OCI-LY1 (cell line): ENCODE data around the gene SKAP2.

Experiments
- H2AFZ ChIP-seq: fragments of 200-600 bp; sonication (generic), shearing (Covaris generic); 2 replicates; pipeline ENCODE4 v1.6.0; 2014; ENCODE audit warnings: antibody characterized with exemption, mild to moderate bottlenecking, low read length
- H3F3A ChIP-seq: fragments of 200-600 bp; sonication (generic), shearing (Covaris generic); 2 replicates; pipeline ENCODE4 v1.6.0; 2014; ENCODE audit warnings: mild to moderate bottlenecking, antibody characterized with exemption, low read length, moderate library complexity; ENCODE audit not compliant: insufficient read depth
- H3K27ac ChIP-seq: fragments of 200-600 bp; sonication (generic); 2 replicates; pipeline ENCODE4 v1.5.1; 2014; ENCODE audit warnings: low read length, mixed run types, mild to moderate bottlenecking, low read depth; ENCODE audit not compliant: poor library complexity, severe bottlenecking
- H3K27me3 ChIP-seq: fragments of 200-600 bp; sonication (generic); 2 replicates; pipeline ENCODE4 v1.6.0; 2014; ENCODE audit warnings: antibody characterized with exemption, mild to moderate bottlenecking, low read length, moderate library complexity; ENCODE audit not compliant: insufficient read depth
- H3K36me3 ChIP-seq: fragments of 200-600 bp; sonication (generic); 2 replicates; pipeline ENCODE4 v1.6.1; 2014; ENCODE audit warnings: mild to moderate bottlenecking, antibody characterized with exemption, low read length, moderate library complexity, mixed read lengths; ENCODE audit not compliant: insufficient read depth
- H3K4me1 ChIP-seq: fragments of 200-600 bp; sonication (generic); 2 replicates; pipeline ENCODE4 v1.5.1; 2014; ENCODE audit warnings: mild to moderate bottlenecking, low read length, moderate library complexity; ENCODE audit not compliant: insufficient read depth, severe bottlenecking
- H3K4me2 ChIP-seq: fragments of 200-600 bp; sonication (generic), shearing (Covaris generic); 2 replicates; pipeline ENCODE4 v1.6.1; 2014; ENCODE audit warnings: low read length
- H3K4me3 ChIP-seq: fragments of 200-600 bp; sonication (generic); 2 replicates; pipeline ENCODE4 v1.5.1; 2014; ENCODE audit warnings: low read length, low read depth, mild to moderate bottlenecking, mixed read lengths; ENCODE audit not compliant: poor library complexity, severe bottlenecking
- H3K79me2 ChIP-seq: fragments of 200-600 bp; shearing (Covaris generic); 2 replicates; pipeline ENCODE4 v1.6.1; 2016; ENCODE audit warnings: mixed run types, low read length, mixed read lengths; ENCODE audit not compliant: insufficient read depth
- H3K9ac ChIP-seq: fragments of 200-600 bp; sonication (generic), shearing (Covaris generic); 2 replicates; pipeline ENCODE4 v1.6.1; 2014; ENCODE audit warnings: mild to moderate bottlenecking, low read length, mixed read lengths
- H3K9me2 ChIP-seq: fragments of 200-600 bp; sonication (generic), shearing (Covaris generic); 2 replicates; pipeline ENCODE4 v1.6.1; 2014; ENCODE audit warnings: low read depth, mild to moderate bottlenecking, low read length, mixed read lengths
- H3K9me3 ChIP-seq: fragments of 200-600 bp; shearing (Covaris generic); 2 replicates; pipeline ENCODE4 v1.6.1; 2014; ENCODE audit warnings: low read length, mixed read lengths
- H4K20me1 ChIP-seq: fragments of 200-600 bp; sonication (generic), shearing (Covaris generic); 2 replicates; pipeline ENCODE4 v1.6.0; 2016; ENCODE audit warnings: mild to moderate bottlenecking, low read length; ENCODE audit not compliant: insufficient read depth
- EZH2 ChIP-seq: fragments of 200-600 bp; sonication (generic), shearing (Covaris generic); IDR thresholded peaks from 2 replicates; pipeline ENCODE4 v1.8.0; 2017; ENCODE audit warnings: borderline replicate concordance, mixed run types, mild to moderate bottlenecking, antibody characterized with exemption, low read length, moderate library complexity, mixed read lengths
- TF ChIP-seq, protein P1 (sequence below): fragments of 200-600 bp; sonication (generic), shearing (Covaris generic); IDR thresholded peaks from 2 replicates; pipeline ENCODE4 v1.5.1; 2017; ENCODE audit warnings: mild to moderate bottlenecking, antibody characterized with exemption, low read length, moderate library complexity, mixed read lengths

SKAP2 gene

DNA sequence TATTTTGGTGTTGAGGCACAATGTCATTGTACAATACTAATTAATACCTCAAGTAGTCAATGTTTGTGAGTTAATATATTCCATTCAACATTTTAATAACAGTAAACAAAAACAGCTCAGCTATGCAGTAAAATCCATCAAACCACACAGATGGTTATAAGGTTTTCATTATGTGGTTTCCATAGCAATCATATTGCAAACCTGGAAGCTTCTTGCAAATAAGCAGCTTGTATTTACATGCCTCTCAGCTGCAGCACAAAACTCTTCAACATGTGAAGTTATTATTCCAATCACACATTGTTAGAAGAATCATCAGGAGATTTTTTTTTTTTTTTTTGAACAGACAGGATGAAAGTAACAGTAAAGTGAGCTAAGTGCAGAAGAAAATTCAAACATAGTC is 170.2 kb downstream of the SKAP2 start:
- no peak overlapping the region for H3K4me2 ChIP-seq
- no peaks in the 10 kb centered on the region for H4K20me1 ChIP-seq
- no peaks in the 10 kb centered on the region for H3K9me3 ChIP-seq
- H3K79me2 ChIP-seq: no peaks in the 10 kb centered on the region
- H3K4me3 ChIP-seq: no peak overlapping the region
- H3K9ac ChIP-seq: no peak overlapping the region
- H3K9me2 ChIP-seq: no peaks in the 10 kb centered on the region
- no peak overlapping the region for H3K27ac ChIP-seq
- peaks cover under 1% of the 10 kb centered on the region for H3K4me1 ChIP-seq
- no peaks in the 10 kb centered on the region for H3K36me3 ChIP-seq
- TF ChIP-seq EZH2: no peak
- TF ChIP-seq, protein P1, sequence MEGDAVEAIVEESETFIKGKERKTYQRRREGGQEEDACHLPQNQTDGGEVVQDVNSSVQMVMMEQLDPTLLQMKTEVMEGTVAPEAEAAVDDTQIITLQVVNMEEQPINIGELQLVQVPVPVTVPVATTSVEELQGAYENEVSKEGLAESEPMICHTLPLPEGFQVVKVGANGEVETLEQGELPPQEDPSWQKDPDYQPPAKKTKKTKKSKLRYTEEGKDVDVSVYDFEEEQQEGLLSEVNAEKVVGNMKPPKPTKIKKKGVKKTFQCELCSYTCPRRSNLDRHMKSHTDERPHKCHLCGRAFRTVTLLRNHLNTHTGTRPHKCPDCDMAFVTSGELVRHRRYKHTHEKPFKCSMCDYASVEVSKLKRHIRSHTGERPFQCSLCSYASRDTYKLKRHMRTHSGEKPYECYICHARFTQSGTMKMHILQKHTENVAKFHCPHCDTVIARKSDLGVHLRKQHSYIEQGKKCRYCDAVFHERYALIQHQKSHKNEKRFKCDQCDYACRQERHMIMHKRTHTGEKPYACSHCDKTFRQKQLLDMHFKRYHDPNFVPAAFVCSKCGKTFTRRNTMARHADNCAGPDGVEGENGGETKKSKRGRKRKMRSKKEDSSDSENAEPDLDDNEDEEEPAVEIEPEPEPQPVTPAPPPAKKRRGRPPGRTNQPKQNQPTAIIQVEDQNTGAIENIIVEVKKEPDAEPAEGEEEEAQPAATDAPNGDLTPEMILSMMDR: no peak
- no peaks in the 10 kb centered on the region for H3F3A ChIP-seq
- no peaks in the 10 kb centered on the region for H3K27me3 ChIP-seq
- H2AFZ ChIP-seq: no peak overlapping the region

DNA sequence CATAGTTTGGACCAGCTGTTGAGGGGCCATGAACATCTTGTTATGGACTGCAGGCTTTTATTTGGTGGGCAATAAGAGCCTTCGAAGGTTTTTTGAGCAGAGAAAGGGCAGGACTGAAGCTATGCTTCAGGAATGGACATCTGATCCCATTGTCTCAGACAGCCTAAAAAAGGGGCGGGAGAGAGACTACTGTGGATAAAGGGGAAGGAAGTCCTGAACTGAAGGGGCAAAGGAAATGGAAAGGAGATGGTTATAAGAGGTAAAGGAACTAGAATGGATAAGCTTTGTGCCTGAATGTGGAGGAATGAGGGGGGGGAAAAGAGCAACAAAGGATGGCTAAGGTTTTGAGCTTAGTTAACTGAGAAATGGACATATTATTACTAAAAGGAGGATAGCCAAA is 172.5 kb downstream of the SKAP2 start:
- no peak overlapping the region for H3K4me3 ChIP-seq
- no peaks in the 10 kb centered on the region for H4K20me1 ChIP-seq
- H3K27me3 ChIP-seq: no peaks in the 10 kb centered on the region
- no peaks in the 10 kb centered on the region for H3K79me2 ChIP-seq
- no peaks in the 10 kb centered on the region for H3K9me2 ChIP-seq
- TF ChIP-seq, protein P1: no peak
- no peak for TF ChIP-seq EZH2
- H3K4me2 ChIP-seq: no peak overlapping the region
- no peaks in the 10 kb centered on the region for H3K9me3 ChIP-seq
- H3K4me1 ChIP-seq: peaks cover 12% of the 10 kb centered on the region
- no peaks in the 10 kb centered on the region for H3K36me3 ChIP-seq
- H2AFZ ChIP-seq: no peak overlapping the region
- H3K27ac ChIP-seq: no peak overlapping the region
- H3K9ac ChIP-seq: no peak overlapping the region
- H3F3A ChIP-seq: no peaks in the 10 kb centered on the region

DNA sequence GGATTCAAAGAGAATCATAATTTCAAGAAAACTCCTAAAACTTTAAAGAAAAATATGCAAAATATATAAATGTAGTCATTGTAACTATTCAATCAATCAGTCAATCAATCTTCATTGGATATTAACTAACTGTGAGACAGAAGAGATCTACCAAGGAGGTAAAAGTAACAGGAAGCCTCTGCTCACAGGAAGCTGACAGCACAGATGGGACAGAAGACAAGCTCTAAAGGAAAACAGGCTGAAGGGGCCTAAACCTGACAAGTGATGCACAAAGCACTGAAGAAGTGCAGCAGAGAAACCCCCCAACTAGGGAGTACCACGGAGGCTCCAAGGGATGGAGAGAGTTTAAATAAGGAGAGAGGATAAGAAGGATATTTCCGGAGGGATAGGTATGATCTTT is 173.0 kb downstream of the SKAP2 start:
- no peak overlapping the region for H2AFZ ChIP-seq
- no peak for TF ChIP-seq EZH2
- H3K4me2 ChIP-seq: no peak overlapping the region
- no peaks in the 10 kb centered on the region for H4K20me1 ChIP-seq
- H3K27ac ChIP-seq: no peak overlapping the region
- H3F3A ChIP-seq: no peaks in the 10 kb centered on the region
- peaks cover 17% of the 10 kb centered on the region for H3K4me1 ChIP-seq
- H3K9me3 ChIP-seq: no peaks in the 10 kb centered on the region
- H3K4me3 ChIP-seq: no peak overlapping the region
- H3K79me2 ChIP-seq: no peaks in the 10 kb centered on the region
- no peaks in the 10 kb centered on the region for H3K27me3 ChIP-seq
- H3K36me3 ChIP-seq: no peaks in the 10 kb centered on the region
- H3K9me2 ChIP-seq: no peaks in the 10 kb centered on the region
- no peak overlapping the region for H3K9ac ChIP-seq

DNA sequence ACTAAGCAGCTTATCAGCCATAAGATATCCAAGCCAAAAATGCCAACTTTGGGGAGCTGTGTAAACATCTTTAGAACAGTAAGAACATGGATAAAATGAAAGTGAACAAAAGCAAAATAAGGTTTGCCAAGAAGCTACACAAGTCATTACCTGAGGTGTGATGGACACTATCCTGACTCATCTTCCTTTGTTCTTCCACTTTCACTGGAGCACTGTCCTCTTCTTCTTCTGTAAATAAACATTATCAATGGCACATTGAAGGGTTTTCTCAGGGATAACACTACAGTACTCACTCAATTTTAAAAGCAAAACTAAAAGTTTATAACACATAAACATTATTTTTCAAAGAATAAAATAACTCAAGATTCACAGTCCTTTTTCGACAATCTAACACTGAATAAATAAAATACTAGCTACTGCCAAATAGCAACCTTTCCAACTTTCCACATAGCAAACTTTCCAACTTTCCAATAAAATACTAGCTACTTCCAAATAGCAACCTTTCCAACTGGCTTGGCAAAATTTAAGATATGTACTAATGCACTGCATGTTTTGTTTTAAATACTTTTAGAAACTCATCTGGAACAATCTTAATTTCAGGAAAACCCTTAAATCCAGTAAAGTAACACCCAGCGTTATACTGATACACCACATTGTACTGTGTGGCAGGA is 174.1 kb downstream of the SKAP2 start:
- Histone ChIP-seq H3K4me1 (peaks cover 17% of the 10 kb centered on the region), H2AFZ (no peak overlapping the region), H3F3A (no peaks in the 10 kb centered on the region), H3K9me3 (no peaks in the 10 kb centered on the region), H4K20me1 (no peaks in the 10 kb centered on the region), H3K27me3 (no peaks in the 10 kb centered on the region), H3K9me2 (no peaks in the 10 kb centered on the region), H3K4me3 (no peak overlapping the region), H3K27ac (no peak overlapping the region), H3K36me3 (no peaks in the 10 kb centered on the region), H3K4me2 (no peak overlapping the region), H3K79me2 (no peaks in the 10 kb centered on the region), H3K9ac (no peak overlapping the region)
- TF ChIP-seq, protein P1: no peak
- no peak for TF ChIP-seq EZH2
